ENCODE results near the gene MBD3L4. TPM values are rescaled to one million over a fixed set of nuclear protein-coding genes. Genes with fewer than 3 reads are reported as not detected.

The MBD3L4 gene
- total RNA-seq, 1 donor from 2014 or later = not detected

DNA sequence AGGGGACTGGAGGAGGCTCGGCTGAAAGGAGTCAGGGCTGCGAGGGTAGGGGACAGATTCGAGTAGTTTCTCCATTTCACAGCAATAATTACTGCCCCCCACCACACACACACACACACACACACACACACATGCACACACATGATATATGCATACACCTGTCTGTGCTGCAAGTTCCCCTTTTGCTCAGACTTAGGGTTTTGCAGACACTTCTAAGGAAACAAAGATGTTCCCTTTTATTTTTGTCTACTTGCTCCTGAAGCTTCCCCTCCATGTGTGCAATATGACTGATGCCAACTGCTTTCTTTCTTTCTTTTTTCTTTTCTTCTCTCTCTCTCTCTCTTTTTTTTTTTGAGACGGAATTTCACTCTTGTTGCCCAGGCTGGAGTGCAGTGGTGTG is 32.1 kb downstream of the MBD3L4 start:
- Histone ChIP-seq H3K27me3 (ENCODE audit: control insufficient read depth, insufficient read depth, low read length) (no peaks in the 10 kb centered on the region), H3K36me3 (ENCODE audit: control insufficient read depth, insufficient read depth, low read length) (no peaks in the 10 kb centered on the region), H3K4me3 (ENCODE audit: low read depth, low read length) (no peak overlapping the region)
- TF ChIP-seq, protein P1, sequence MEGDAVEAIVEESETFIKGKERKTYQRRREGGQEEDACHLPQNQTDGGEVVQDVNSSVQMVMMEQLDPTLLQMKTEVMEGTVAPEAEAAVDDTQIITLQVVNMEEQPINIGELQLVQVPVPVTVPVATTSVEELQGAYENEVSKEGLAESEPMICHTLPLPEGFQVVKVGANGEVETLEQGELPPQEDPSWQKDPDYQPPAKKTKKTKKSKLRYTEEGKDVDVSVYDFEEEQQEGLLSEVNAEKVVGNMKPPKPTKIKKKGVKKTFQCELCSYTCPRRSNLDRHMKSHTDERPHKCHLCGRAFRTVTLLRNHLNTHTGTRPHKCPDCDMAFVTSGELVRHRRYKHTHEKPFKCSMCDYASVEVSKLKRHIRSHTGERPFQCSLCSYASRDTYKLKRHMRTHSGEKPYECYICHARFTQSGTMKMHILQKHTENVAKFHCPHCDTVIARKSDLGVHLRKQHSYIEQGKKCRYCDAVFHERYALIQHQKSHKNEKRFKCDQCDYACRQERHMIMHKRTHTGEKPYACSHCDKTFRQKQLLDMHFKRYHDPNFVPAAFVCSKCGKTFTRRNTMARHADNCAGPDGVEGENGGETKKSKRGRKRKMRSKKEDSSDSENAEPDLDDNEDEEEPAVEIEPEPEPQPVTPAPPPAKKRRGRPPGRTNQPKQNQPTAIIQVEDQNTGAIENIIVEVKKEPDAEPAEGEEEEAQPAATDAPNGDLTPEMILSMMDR (IDR thresholded peaks at IDR 0.05; ENCODE audit: insufficient read depth, low read length, severe bottlenecking) = no peak
- DNase-seq (ENCODE audit: low read depth) = no peak
- no peak for FAIRE-seq

DNA sequence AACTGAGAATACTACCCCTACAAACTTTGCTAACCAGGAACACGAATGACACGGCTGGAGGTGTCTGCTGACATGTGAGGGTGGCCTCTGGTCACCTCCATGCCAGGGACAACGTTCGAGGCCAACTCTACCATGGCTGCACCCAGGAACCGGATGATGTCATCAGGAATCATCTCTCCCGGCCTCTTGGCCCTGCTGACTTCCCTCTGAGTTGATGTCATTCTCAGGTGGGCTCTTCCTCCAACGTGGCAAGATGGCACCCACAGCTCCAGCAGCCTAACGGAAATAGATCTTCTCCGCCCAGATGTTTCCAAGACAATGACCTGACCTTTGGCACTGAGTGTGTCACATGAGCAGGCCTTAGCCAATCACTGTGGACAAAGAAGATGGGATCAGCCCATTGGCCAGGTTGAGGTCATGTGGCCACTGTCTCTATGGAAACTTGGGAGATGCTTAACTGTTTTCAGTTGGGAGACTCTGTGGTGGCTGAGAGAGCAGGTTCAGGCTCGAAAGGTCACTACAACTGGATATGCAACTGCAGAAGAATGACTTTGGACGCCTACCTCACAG is 33.8 kb downstream of the MBD3L4 start:
- FAIRE-seq = no peak
- Histone ChIP-seq H3K4me3 (ENCODE audit: low read depth, low read length) (no peak overlapping the region), H3K36me3 (ENCODE audit: control insufficient read depth, insufficient read depth, low read length) (no peaks in the 10 kb centered on the region), H3K27me3 (ENCODE audit: control insufficient read depth, insufficient read depth, low read length) (no peaks in the 10 kb centered on the region)
- TF ChIP-seq, protein P1 (IDR thresholded peaks at IDR 0.05; ENCODE audit: insufficient read depth, low read length, severe bottlenecking) = no peak
- DNase-seq (ENCODE audit: low read depth) = no peak

GRCh38 chr19:7004313-7004931 is 35.6 kb downstream of the MBD3L4 start:
- no peak overlapping the region for H3K4me3 ChIP-seq (ENCODE audit: low read depth, low read length)
- H3K27me3 ChIP-seq (ENCODE audit: control insufficient read depth, insufficient read depth, low read length) = no peaks in the 10 kb centered on the region
- TF ChIP-seq, protein P1 (IDR thresholded peaks at IDR 0.05; ENCODE audit: insufficient read depth, low read length, severe bottlenecking) = peak; percentile 48
- no peaks in the 10 kb centered on the region for H3K36me3 ChIP-seq (ENCODE audit: control insufficient read depth, insufficient read depth, low read length)
- no peak for FAIRE-seq
- peak; percentile 19 for DNase-seq (ENCODE audit: low read depth)

DNA sequence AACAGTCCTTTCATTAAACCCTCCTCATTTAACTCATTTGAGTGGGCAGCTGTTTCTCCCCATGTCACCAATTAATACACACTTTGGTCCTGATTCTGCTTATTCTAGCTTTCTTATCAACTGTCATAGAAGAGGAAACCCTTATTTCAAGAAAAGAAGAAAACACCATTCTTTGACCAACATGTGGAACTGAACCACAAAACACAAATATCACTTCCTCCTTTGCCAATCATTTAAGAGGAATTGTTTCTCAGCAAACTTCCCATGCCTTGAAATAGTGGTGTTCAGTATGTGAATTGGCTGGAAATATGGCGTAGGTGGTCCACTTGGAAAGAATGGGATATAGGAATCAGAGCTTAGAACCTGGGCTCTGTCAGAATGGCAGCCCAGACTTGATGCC is 39.2 kb downstream of the MBD3L4 start:
- TF ChIP-seq, protein P1 (IDR thresholded peaks at IDR 0.05; ENCODE audit: insufficient read depth, low read length, severe bottlenecking) = no peak
- Histone ChIP-seq H3K27me3 (ENCODE audit: control insufficient read depth, insufficient read depth, low read length) (no peaks in the 10 kb centered on the region), H3K36me3 (ENCODE audit: control insufficient read depth, insufficient read depth, low read length) (no peaks in the 10 kb centered on the region), H3K4me3 (ENCODE audit: low read depth, low read length) (no peak overlapping the region)
- no peak for FAIRE-seq
- DNase-seq (ENCODE audit: low read depth) = no peak

- H3K27me3 ChIP-seq (ENCODE audit: control insufficient read depth, insufficient read depth, low read length) = no peaks in the 10 kb centered on the region
- H3K36me3 ChIP-seq (ENCODE audit: control insufficient read depth, insufficient read depth, low read length) = no peaks in the 10 kb centered on the region
- DNase-seq (ENCODE audit: low read depth) (no peak), FAIRE-seq (no peak)
- H3K4me3 ChIP-seq (ENCODE audit: low read depth, low read length) = no peak overlapping the region
- TF ChIP-seq, protein P1 (IDR thresholded peaks at IDR 0.05; ENCODE audit: insufficient read depth, low read length, severe bottlenecking) = no peak
Observed at GRCh38 chr19:7000333-7000732, 39.6 kb downstream of the MBD3L4 start.

DNA sequence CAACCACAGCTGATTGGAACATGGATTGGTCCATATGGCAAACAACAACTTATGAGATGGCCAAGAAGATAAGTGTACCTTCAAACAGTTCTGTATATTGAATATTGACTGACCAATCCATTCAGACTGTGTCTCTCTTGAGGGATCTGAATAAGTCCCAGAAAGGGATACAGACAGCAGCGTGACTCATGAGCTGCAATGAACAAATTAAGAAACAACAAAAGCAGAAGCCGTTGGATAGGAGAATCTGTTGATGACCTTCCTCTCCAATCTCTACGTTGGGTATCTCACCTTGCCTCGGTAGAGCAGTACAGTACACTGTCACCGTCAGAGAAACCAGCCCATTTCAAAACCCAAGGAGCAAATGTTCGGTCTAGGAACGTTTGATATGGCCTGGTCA is 40.0 kb downstream of the MBD3L4 start:
- TF ChIP-seq, protein P1 (IDR thresholded peaks at IDR 0.05; ENCODE audit: insufficient read depth, low read length, severe bottlenecking) = no peak
- Histone ChIP-seq H3K27me3 (ENCODE audit: control insufficient read depth, insufficient read depth, low read length) (no peaks in the 10 kb centered on the region), H3K36me3 (ENCODE audit: control insufficient read depth, insufficient read depth, low read length) (no peaks in the 10 kb centered on the region), H3K4me3 (ENCODE audit: low read depth, low read length) (no peak overlapping the region)
- FAIRE-seq (no peak), DNase-seq (ENCODE audit: low read depth) (no peak)

Measured in bronchial epithelial cell (primary cell).